Activated CD8-positive, alpha-beta memory T cell treated with anti-CD3 and anti-CD28 coated beads for 1 hour (primary cell): ENCODE results near the gene PBX3.

Experiments used
- DNase-seq, 2 donors: peaks; one replicate each; pipeline ENCODE4 v3.0.0-alpha.2; 2020; ENCODE audit warnings: low read depth in 1 of 2; ENCODE audit errors: extremely low read depth in 1 of 2

Gene PBX3

GRCh38 chr9:125990186-125990792 lies 243.1 kb downstream of the PBX3 start:
- DNase-seq = no peak

DNA sequence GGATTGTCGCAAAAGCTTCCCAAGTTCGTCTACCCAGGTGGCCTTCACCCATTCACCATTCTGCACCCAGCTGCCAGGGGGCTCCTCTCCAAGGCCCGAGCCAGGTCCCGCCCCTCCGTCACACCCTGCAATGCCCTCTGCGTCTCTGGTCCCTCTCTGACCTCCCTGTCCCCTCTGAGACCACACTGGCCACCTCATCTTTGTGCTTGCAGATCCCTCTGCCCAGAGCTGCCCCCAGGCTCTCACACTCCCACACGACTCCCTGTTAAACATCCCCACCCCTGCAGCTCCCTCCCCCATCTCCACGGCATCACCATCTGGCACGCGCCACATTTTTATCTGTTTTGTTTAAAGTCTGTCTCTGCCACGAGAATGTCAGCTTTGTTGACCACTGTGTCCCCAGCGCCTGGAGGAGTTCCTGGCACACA lies 243.6 kb downstream of the PBX3 start:
- DNase-seq = no peak

GRCh38 chr9:125991886-125992529 lies 244.8 kb downstream of the PBX3 start:
- DNase-seq = no peak

GRCh38 chr9:125992557-125992956 lies 245.4 kb downstream of the PBX3 start:
- DNase-seq = no peak

GRCh38 chr9:125993466-125993865 lies 246.3 kb downstream of the PBX3 start:
- no peak for DNase-seq

DNA sequence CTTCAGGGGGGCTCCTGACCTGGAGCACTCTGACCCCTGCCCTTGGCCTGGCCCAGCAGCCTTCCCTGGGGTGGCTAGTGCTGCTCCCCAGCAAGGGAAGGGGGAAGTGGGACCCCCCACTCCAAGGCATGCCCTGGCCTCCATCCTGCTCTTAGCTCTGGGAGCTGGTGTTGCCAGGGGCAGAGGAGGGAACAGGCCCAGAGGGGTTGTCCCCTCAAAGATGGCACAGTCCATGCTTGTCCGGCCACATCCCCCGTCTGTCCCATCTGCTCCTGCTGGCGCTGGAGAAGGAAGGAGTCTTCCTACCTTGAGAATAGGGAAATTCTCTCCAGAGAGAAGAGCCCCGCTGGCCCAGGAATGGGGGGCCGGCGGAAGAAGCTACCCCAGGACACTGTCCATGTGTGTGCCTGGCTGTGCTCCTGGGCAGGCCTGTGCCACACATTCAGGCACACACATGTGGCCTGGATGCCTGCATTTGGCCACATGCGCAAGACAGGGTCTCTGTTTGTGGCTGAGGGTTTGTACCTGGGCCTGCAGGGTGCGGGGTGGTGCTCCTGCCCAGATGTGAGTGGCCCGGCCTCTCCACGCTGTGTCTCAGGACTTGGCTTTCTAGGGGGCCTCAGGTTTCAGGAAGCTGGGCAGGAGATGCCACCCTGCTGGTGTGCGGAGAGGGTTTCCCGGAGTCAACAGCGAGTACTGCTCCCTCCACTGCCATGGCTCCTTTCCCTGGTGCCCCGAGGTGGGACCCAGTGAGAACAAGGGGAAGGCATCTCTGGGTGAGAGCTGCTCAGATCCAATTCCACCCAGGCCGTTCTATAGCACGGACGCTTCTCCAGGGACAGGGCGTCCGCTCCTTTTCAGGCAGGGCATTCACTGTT lies 247.1 kb downstream of the PBX3 start:
- no peak for DNase-seq

- no peak for DNase-seq
Observed at GRCh38 chr9:125995006-125995405, 247.8 kb downstream of the PBX3 start.

DNA sequence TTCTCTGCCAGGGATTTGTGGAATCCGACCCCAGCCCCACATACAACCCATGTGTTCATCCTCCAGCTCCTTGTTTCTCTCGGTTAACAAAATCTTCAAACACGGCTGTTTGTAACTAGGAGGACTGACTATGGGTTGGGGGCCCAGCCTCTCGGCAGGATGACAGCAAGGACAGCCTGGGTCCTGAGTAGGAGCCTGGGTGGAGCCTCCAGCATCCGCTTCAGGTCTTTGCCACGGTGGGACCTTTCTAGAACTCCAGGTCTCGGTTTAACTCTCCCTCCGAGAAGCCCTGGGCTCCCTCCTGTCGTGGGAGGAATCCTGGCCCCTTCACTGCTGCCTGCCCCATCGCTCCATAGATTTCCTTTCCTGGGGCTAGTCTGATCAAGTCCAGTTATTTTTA lies 248.5 kb downstream of the PBX3 start:
- DNase-seq = no peak

DNA sequence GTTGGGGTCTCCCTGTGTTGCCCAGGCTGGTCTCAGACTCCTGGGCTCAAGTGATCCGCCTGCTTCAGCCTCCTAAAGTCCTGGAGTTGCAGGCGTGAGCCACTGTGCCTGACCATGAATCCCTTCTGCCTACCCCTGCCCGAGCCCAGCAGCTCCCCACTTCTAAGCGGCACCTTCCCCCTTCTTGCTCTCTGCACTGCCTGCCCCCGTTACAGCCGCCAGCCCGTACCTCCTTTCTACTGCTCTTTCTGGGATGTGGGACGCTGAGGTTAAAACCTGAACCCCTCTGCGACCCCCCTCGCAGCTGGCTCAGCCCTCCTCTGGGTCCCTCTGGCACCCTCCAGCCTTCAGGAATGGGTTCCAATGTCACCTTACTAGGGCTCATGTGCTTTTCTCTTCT lies 249.6 kb downstream of the PBX3 start:
- DNase-seq = no peak

GRCh38 chr9:125997196-125997823 lies 250.1 kb downstream of the PBX3 start:
- no peak for DNase-seq

GRCh38 chr9:125998837-125999503 lies 251.8 kb downstream of the PBX3 start:
- DNase-seq = no peak

GRCh38 chr9:125999504-125999881 lies 252.3 kb downstream of the PBX3 start:
- DNase-seq = no peak

DNA sequence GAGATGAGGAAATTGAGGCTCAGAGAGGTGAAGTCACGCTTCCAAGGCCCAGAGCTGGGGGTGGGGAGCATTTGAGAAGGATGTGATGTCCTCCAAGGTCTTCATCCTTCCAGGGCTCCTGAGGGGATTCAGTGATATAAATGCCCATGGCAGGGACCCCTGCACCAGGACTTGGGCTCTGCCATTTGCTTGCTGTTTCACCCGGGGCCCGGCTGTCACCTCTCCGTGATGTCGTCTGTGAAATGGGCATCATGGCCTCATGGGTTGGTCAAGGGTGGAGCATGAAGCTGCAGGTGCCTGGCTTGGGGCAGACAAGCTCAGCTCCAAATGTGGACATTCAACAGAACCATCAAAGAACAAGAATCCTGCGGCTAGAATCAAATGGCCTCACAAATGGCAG lies 253.1 kb downstream of the PBX3 start:
- DNase-seq = no peak

DNA sequence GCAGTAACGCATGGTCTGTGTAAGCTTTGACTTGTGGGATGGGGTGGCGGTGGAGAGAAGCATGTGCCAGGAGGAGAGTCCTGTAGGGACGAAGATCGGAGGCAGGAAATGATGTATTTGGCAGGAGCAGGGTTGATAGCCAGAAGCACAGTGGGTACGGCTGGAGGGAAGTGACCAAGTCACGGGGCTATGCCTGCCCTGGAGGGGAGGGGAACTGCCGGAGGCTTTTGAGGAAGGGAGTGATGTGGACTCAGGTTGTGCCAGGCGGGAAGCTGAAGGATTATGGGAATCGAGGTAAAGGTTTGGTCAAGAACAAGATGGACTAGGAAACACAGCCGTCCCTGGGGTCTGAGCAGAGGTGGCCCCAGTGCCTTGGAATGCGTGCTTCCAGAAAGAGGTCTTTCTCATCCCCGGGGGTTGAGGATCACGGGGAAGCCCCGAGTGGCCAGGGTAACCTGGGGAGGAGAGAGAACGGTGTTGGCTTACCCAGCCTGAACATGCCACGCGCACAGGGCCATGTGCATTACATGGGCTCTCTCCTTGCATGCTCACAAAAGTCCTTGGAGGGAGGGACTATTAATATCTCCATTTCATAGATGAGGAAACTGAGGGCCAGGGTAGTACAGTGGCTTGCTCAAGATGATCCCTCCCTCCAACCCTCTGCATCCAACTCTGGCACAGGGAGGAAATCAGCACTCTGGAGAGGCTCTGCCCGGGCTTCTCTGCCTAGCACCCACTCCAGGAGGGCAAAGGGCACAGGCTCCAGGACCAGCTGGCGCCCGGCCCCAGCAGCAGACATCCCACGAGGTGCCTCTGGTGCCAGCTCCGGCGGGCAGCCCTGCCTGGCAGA lies 253.8 kb downstream of the PBX3 start:
- DNase-seq = no peak

DNA sequence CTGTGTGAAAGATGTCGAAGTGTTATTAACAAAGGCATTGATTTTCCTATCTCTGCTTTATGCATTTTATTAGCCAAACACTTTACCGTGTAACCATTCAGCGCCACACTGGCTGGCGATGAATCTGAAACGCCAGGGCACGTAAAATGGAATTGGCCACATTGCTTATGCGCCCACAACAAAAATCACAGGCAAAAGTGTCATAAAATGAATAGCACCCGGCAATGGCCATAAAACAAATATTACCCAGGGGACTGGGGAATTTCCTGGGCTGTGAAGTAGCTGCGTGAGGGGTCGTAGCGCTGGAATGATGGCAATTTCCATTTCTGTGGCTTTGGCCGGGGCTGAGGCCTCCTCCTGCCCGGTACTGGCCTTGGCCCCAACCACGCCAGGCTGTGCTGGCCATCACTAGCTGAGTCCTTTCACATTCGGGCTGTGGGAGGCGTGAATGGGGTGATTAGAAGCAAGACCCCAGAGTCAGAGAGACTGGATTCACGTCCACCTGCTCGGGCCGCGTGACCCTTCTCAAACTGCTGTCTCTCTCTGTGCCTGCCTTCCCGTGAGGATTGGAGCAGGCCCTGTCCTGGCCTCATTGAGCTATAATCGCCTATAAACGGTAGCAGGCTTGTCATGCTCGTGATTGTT lies 254.5 kb downstream of the PBX3 start:
- no peak for DNase-seq

GRCh38 chr9:126002476-126003350 lies 255.5 kb downstream of the PBX3 start:
- DNase-seq = no peak

- no peak for DNase-seq
Observed at GRCh38 chr9:126009047-126009446, 261.9 kb downstream of the PBX3 start.

GRCh38 chr9:126014726-126015125 lies 267.6 kb downstream of the PBX3 start:
- DNase-seq = no peak

DNA sequence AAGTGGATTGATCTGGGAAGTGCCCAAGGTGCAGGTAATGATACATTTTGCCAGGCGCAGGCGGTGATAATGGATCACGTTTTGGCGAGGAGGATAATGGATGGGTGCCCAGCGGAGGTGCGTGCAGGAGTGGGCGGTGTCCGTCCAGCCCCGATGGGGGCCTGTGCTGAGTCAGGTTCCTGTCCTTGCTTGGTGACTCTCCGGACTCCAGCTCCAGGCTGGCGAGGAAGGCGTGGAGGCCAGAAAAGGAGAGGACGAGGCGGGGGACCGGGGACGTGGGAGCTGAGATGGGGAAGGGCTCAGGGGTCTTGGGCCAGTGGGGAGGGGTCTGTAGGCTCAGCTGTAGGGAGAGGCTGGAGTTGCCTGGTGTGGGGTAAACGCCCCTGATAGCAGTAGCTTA lies 268.3 kb downstream of the PBX3 start:
- DNase-seq = no peak
